Aorta (tissue), 5 donors: ENCODE results near the gene CBX5. TPM values are rescaled to one million over a fixed set of nuclear protein-coding genes. Genes with fewer than 3 reads are reported as not detected.
"Not testable (repeated sequence)": the region's sequence is repeated elsewhere in the genome, so short reads cannot be mapped to it uniquely, and the experiment has no call there.

Experiments used
- ATAC-seq: fragments of 200-7000 bp; cut with Tn5 transposase; one replicate; pipeline ENCODE4 v1.9.1; 2022; ENCODE audit warnings: moderate library complexity; ENCODE audit not compliant: low FRiP score
- DNase-seq, 2 donors: peaks; one replicate each; pipeline ENCODE4 v3.0.0-alpha.2; 2020
- H3K27ac ChIP-seq, 2 donors: one replicate each; pipeline ENCODE4 v1.5.1; 2013; ENCODE audit warnings: low read length in 2 of 2, mild to moderate bottlenecking in 2 of 2, moderate library complexity in 2 of 2, control low read depth in 1 of 2, inconsistent platforms in 1 of 2, low read depth in 1 of 2
- H3K27me3 ChIP-seq, 2 donors: one replicate each; pipeline ENCODE4 v1.6.1; 2013; ENCODE audit warnings: control low read depth in 1 of 2, low read length in 1 of 2, mild to moderate bottlenecking in 1 of 2, moderate library complexity in 1 of 2; ENCODE audit not compliant: insufficient read depth in 2 of 2, control insufficient read depth in 1 of 2
- H3K36me3 ChIP-seq, 2 donors: one replicate each; pipeline ENCODE4 v1.6.1; 2013; ENCODE audit warnings: control low read depth in 1 of 2, low read length in 1 of 2, mild to moderate bottlenecking in 1 of 2; ENCODE audit not compliant: insufficient read depth in 2 of 2, control insufficient read depth in 1 of 2
- H3K4me1 ChIP-seq, 2 donors: one replicate each; pipeline ENCODE4 v1.6.1; 2013; ENCODE audit warnings: low read length in 2 of 2, control low read depth in 1 of 2, mild to moderate bottlenecking in 1 of 2, moderate library complexity in 1 of 2; ENCODE audit not compliant: insufficient read depth in 2 of 2, control insufficient read depth in 1 of 2
- H3K4me3 ChIP-seq, 2 donors: one replicate each; pipeline ENCODE4 v1.5.1; 2013; ENCODE audit warnings: low read length in 2 of 2, control low read depth in 1 of 2, mild to moderate bottlenecking in 1 of 2
- H3K9me3 ChIP-seq: one replicate; pipeline ENCODE4 v1.6.1; 2013; ENCODE audit warnings: mild to moderate bottlenecking, low read length; ENCODE audit not compliant: control insufficient read depth
- WGBS, 2 donors: extraction: QIAGEN DNeasy Blood & Tissue Kit; methylation state at CpG; one replicate each; pipeline ENCODE4 v1.1.7; 2013; 5-methylcytosine and 5-hydroxymethylcytosine counted together
- intact Hi-C, 2 donors: fragments of 100-400 bp; cut with DNase I; formaldehyde crosslinking; loops; one replicate each; pipeline versions ENCODE4 v1.14.2 to v1.15.0; 2022
- long read RNA-seq, 2 donors: library from polyadenylated mRNA; unstranded; transcript quantifications; one replicate each; pipeline ENCODE4 v2.0.0, GENCODE V29; 2020 to 2021
- polyA plus RNA-seq, 2 donors: library from polyadenylated mRNA; stranded (reverse); fragments of 200-250 nt; gene quantifications; one replicate each; pipeline ENCODE4 v1.2.3, GENCODE V29; 2013
- total RNA-seq, 2 donors: library from RNA; stranded (reverse); fragmentation: NEBNext Ultra II Directional; extraction: Animal tissue kit (Norgen Biotek cat#: 25700); gene quantifications; one replicate each; pipeline ENCODE4 v1.2.1, GENCODE V29; 2021
- donor health status: healthy with polysubstance abuse.
- donor health status: Bipolar disorder and iron deficiency.
- donor health status: DM: no; HTN: no; CAD: no.
- donor health status: DM: no; HTN: no; CAD: no.
- donor health status: DM: yes; HTN: yes; CAD: no.

CBX5 gene
- total RNA-seq, result 10 to 100 TPM; 66.8 to 67.8 TPM
- polyA plus RNA-seq, result 10 to 100 TPM in 1 of 2 donors, 1 to 10 TPM in 1; 9.4 to 11.3 TPM
- long read RNA-seq, donor 1, full-length matches to known transcripts, result 44 of 65 reads
- long read RNA-seq, donor 1, partial matches to known transcripts, result 2 of 65 reads
- long read RNA-seq, donor 1, other reads (novel, unspliced or antisense), result 19 of 65 reads
- long read RNA-seq, donor 2, full-length matches to known transcripts, result 3 of 8 reads
- long read RNA-seq, donor 2, partial matches to known transcripts, result 1 of 8 reads
- long read RNA-seq, donor 2, other reads (novel, unspliced or antisense), result 4 of 8 reads

- no peaks in the 10 kb centered on the region for H3K4me1 ChIP-seq
- WGBS, 2 donors, result 0% methylated on average over 49 of the region's 49 CpGs
- no peaks in the 10 kb centered on the region for H3K9me3 ChIP-seq
- intact Hi-C loops, result loop anchor here in 1 of 2 donors (1.0 to 2.0 kb wide), 2 partner anchors 21 to 44 kb away; no protein-coding TSS in a partner anchor
- ATAC-seq (peak; percentile 94), DNase-seq (peak; percentile 100)
- H3K27ac ChIP-seq, result peak within 1 kb of the TSS; percentile 46 to 93
- H3K36me3 ChIP-seq, result peaks cover 0 to 5% of the 10 kb centered on the region in 2 donors
- H3K4me3 ChIP-seq, result peak within 1 kb of the TSS; percentile 80 to 99
- no peaks in the 10 kb centered on the region for H3K27me3 ChIP-seq
Measured at GRCh38 chr12:54279632-54280467, at the start of gene CBX5. TSS of gene CBX5 (minus strand) at chr12:54280122. CDS start at chr12:54257650, 22,472 bp downstream.

GRCh38 chr12:54328595-54329337 lies 48.8 kb upstream of the CBX5 start:
- Histone ChIP-seq H3K36me3 (peaks cover 0 to 1% of the 10 kb centered on the region in 2 donors), H3K4me3 (no peak overlapping the region), H3K4me1 (no peaks in the 10 kb centered on the region), H3K9me3 (no peaks in the 10 kb centered on the region), H3K27ac (no peak overlapping the region), H3K27me3 (no peaks in the 10 kb centered on the region)
- no peak for DNase-seq
- intact Hi-C loops, result no loop called here
- no peak for ATAC-seq
- 66 to 75% methylated on average over 6 of the region's 6 CpGs for WGBS, 2 donors

GRCh38 chr12:54325442-54326109 lies 45.7 kb upstream of the CBX5 start:
- intact Hi-C loops, H3K27me3 ChIP-seq, DNase-seq, H3K4me1 ChIP-seq, H3K36me3 ChIP-seq, H3K9me3 ChIP-seq, ATAC-seq: not testable (repeated sequence)
- 43 to 45% methylated on average over 22 of the region's 22 CpGs for WGBS, 2 donors
- peak overlapping the region in 1 of 2 donors; percentile 85 for H3K27ac ChIP-seq
- peak overlapping the region; percentile 88 to 96 for H3K4me3 ChIP-seq

- Histone ChIP-seq H3K27ac (peak within 1 kb of the TSS in 1 of 2 donors; percentile 85), H3K9me3 (no peaks in the 10 kb centered on the region), H3K4me3 (peak within 1 kb of the TSS; percentile 88 to 96), H3K27me3 (no peaks in the 10 kb centered on the region), H3K4me1 (no peaks in the 10 kb centered on the region), H3K36me3 (no peaks in the 10 kb centered on the region)
- intact Hi-C loops, result loop anchor here in 1 of 2 donors (1.0 kb wide), 1 partner anchor 46 kb away; no protein-coding TSS in a partner anchor
- WGBS, 2 donors, result 1 to 2% methylated on average over 34 of the region's 34 CpGs
- DNase-seq (peak; percentile 96 to 97), ATAC-seq (peak; percentile 98)
Measured at GRCh38 chr12:54324617-54325441, 44.9 kb upstream of the CBX5 start, which contains the start of gene COPZ1. TSS of gene COPZ1 (plus strand) at chr12:54325131. CDS start at chr12:54325164, 33 bp downstream.

DNA sequence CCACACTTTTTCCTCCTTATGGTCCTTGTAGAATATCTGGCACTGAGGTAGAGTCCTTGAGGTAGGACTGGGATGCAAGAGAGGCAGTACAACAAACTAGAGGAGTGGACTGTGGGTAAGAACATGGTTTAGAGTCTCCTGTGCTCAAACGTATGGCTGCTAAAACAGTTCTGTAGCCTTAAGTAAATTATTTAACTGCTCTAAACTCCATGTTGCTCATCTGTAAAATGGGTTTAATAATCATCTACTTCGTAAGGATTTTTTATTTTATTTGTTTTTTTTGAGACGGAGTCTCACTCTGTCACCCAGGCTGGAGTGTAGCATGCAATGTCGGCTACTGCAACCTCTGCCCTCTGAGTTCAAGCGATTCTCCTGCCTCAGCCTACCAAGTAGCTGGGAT lies 41.4 kb upstream of the CBX5 start:
- intact Hi-C loops, result no loop called here
- Histone ChIP-seq H3K27ac (no peak overlapping the region), H3K4me1 (no peaks in the 10 kb centered on the region), H3K4me3 (no peak overlapping the region), H3K27me3 (no peaks in the 10 kb centered on the region), H3K9me3 (no peaks in the 10 kb centered on the region), H3K36me3 (no peaks in the 10 kb centered on the region)
- WGBS, 2 donors, result 88 to 89% methylated on average over 5 of the region's 5 CpGs
- DNase-seq, result no peak
- no peak for ATAC-seq

DNA sequence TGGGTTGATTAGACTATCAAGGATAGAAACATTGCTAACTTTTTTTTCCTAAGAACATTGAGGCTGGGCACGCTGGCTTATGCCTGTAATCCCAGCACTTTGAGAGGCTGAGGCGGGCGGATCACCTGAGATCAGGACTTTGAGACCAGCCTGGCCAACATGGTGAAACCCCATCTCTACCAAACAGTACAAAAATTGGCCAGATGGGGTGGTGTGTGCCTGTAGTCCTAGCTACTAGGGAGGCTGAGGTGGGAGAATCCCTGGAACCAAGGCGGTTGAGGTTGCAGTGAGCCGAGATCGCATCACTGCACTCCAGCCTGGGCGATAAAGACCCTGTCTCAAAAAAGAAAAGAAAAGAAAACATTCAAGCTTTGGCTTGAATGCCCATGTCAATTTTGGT lies 32.4 kb upstream of the CBX5 start:
- H3K27ac ChIP-seq, H3K9me3 ChIP-seq, H3K4me1 ChIP-seq, ATAC-seq, intact Hi-C loops, H3K27me3 ChIP-seq, H3K4me3 ChIP-seq, DNase-seq, H3K36me3 ChIP-seq: not testable (repeated sequence)
- WGBS, 2 donors, result 82 to 91% methylated on average over 7 of the region's 7 CpGs

DNA sequence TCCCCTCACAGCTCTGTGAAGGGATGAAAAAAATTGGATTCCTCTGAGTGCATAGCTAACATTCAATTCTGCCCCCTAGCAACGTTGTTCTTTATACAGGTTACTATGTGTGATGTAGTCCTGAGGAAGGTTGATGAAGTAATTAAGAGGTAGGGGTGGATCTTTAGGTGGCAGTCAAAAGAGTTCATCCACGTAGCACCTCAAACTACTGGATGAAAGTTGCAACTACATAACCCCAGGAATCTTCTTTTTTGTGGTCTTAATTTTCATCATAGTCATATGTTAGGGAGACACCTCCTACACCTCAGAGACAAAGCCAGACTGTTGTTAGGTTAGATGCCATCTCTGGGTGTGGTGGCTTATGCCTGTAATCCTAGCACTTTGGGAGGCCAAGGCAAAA lies 31.1 kb upstream of the CBX5 start:
- Histone ChIP-seq H3K36me3 (no peaks in the 10 kb centered on the region), H3K4me3 (no peak overlapping the region), H3K9me3 (no peaks in the 10 kb centered on the region), H3K4me1 (no peaks in the 10 kb centered on the region), H3K27me3 (no peaks in the 10 kb centered on the region), H3K27ac (no peak overlapping the region)
- ATAC-seq (no peak), DNase-seq (no peak)
- 68 to 74% methylated on average over 2 of the region's 2 CpGs for WGBS, 2 donors
- intact Hi-C loops, result no loop called here
